Esophagus squamous epithelium (tissue), 4 donors: ENCODE measurements around the gene ZDHHC3.

Source experiments
- POLR2A ChIP-seq, 4 donors: fragments of 450-650 bp; IDR thresholded peaks; one replicate each; pipeline ENCODE4 v1.6.1; 2017; ENCODE audit warnings: antibody characterized with exemption in 4 of 4, mild to moderate bottlenecking in 4 of 4, moderate library complexity in 3 of 4
- TF ChIP-seq, protein P1 (sequence below), 6 experiments: fragments of 450-650 bp in 4 of 6; fragments of 200-600 bp in 2 of 6; sonication (generic) in 2 of 6; IDR thresholded peaks; one replicate each; pipeline ENCODE4 v1.5.1; 2016 to 2019; ENCODE audit warnings: antibody characterized with exemption in 6 of 6, mild to moderate bottlenecking in 4 of 6, moderate library complexity in 4 of 6

DNA sequence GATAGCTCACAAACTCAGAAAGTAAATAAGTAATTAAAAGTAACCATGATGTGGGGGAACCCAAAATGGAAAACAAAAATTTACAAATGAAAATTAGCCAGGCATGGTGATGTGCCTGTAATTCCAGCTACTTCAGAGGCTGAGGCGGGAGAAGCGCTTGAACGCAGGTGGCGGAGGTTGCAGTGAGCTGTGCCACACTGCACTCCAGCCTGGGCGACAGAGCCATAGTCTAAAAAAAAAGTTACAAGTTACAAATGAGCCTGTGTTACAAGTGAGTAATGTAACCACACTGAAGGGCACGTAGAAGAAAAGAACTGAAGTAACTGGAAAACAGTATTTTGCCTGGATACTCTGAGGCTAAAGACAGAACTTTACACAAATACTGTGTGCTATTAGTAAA lies 11.4 kb upstream of the ZDHHC3 start:
- TF ChIP-seq, protein P1, sequence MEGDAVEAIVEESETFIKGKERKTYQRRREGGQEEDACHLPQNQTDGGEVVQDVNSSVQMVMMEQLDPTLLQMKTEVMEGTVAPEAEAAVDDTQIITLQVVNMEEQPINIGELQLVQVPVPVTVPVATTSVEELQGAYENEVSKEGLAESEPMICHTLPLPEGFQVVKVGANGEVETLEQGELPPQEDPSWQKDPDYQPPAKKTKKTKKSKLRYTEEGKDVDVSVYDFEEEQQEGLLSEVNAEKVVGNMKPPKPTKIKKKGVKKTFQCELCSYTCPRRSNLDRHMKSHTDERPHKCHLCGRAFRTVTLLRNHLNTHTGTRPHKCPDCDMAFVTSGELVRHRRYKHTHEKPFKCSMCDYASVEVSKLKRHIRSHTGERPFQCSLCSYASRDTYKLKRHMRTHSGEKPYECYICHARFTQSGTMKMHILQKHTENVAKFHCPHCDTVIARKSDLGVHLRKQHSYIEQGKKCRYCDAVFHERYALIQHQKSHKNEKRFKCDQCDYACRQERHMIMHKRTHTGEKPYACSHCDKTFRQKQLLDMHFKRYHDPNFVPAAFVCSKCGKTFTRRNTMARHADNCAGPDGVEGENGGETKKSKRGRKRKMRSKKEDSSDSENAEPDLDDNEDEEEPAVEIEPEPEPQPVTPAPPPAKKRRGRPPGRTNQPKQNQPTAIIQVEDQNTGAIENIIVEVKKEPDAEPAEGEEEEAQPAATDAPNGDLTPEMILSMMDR (IDR thresholded peaks at IDR 0.05) = no peak
- no peak for TF ChIP-seq POLR2A (IDR thresholded peaks at IDR 0.05)
